GM21786 (cell line): ENCODE results near the gene PHRF1.
"Not testable (repeated sequence)": the region's sequence is repeated elsewhere in the genome, so short reads cannot be mapped to it uniquely, and the experiment has no call there.

Experiments used
- ATAC-seq: cut with Tn5 transposase; IDR thresholded peaks from one replicate; pipeline ENCODE4 v1.9.1; 2021; ENCODE audit not compliant: unreplicated experiment

PHRF1 gene

GRCh38 chr11:647672-648158 lies 71.4 kb downstream of the PHRF1 start:
- not testable (repeated sequence) for ATAC-seq

- ATAC-seq, result no peak
These were observed 74.2 kb downstream of the PHRF1 start for GRCh38 chr11:650482-650881.

GRCh38 chr11:653136-653535 lies 76.9 kb downstream of the PHRF1 start:
- ATAC-seq, result not testable (repeated sequence)

GRCh38 chr11:653837-654236 lies 77.6 kb downstream of the PHRF1 start:
- no peak for ATAC-seq

- not testable (repeated sequence) for ATAC-seq
These were observed 78.2 kb downstream of the PHRF1 start for GRCh38 chr11:654444-654843.

GRCh38 chr11:655036-655726 lies 78.9 kb downstream of the PHRF1 start:
- no peak for ATAC-seq

GRCh38 chr11:656426-656825 lies 80.2 kb downstream of the PHRF1 start:
- no peak for ATAC-seq

GRCh38 chr11:656866-657265 lies 80.6 kb downstream of the PHRF1 start:
- ATAC-seq, result no peak

- ATAC-seq, result no peak
These were observed 81.4 kb downstream of the PHRF1 start for GRCh38 chr11:657691-658126.

GRCh38 chr11:659532-660085 lies 83.3 kb downstream of the PHRF1 start:
- no peak for ATAC-seq

- ATAC-seq, result no peak
These were observed 84.0 kb downstream of the PHRF1 start for GRCh38 chr11:660281-660680.

GRCh38 chr11:660681-661444 lies 84.6 kb downstream of the PHRF1 start:
- no peak for ATAC-seq
